ENCODE data around the gene CASD1. TPM values are rescaled to one million over a fixed set of nuclear protein-coding genes. Genes with fewer than 3 reads are reported as not detected.

The CASD1 gene
- total RNA-seq, 1 experiment from 2014 or later = 5.8 TPM

DNA sequence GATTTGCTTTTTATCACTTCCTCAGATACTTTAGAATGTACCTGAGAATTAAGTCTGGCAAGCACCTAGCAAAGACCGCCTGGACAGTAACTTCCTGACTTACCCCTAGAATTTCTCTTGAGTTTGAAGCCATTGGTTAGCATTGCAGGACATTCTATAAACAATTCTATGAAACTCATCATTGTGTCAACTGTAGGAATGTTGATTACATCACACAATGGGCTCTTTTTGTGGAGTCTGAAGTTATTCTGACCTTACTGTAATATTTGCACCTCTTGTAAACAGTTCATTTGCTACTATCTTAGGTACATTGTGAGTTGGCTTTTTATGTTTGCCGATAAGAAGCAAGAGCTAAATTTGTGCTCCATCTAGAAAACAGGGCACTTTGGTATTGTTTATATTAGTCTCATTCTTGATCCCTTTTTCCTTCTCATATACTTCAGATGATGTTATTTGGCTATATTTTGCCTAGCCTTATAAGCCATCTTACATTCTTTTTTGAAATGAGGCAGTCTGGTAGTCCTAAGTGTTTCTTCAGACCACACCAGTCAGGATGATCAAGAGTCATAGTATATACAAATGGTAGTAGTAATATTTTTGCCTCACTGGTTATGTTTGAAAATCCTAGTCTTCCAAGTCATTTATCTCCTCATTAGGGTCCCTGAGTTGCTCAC lies 52.4 kb downstream of the CASD1 start:
- CTCF ChIA-PET = no interaction called here
- POLR2A ChIA-PET = no interaction called here
- Histone ChIP-seq H3K27ac (ENCODE audit: low read depth, low read length) (no peak overlapping the region), H3K9me2 (ENCODE audit: insufficient read depth) (no peaks in the 10 kb centered on the region), H2AFZ (ENCODE audit: low read depth, low read length, poor library complexity, severe bottlenecking) (no peak overlapping the region), H3K27me3 (ENCODE audit: insufficient read depth, low read length) (no peaks in the 10 kb centered on the region), H3K9me3 (ENCODE audit: control insufficient read depth in 1 of 2, insufficient read depth in 1 of 2, low read depth in 1 of 2, low read length in 2 of 2) (no peaks in the 10 kb centered on the region), H3K4me2 (ENCODE audit: low read length) (no peak overlapping the region), H3K4me3 (replicated peaks in 1 of 2; ENCODE audit: low read depth in 1 of 2, low read length in 2 of 2) (no peak overlapping the region), H3K36me3 (ENCODE audit: control insufficient read depth in 1 of 2, insufficient read depth in 2 of 2, low read length in 2 of 2) (no peaks in the 10 kb centered on the region), H3K79me2 (ENCODE audit: insufficient read depth, low read length) (no peaks in the 10 kb centered on the region), H3K4me1 (ENCODE audit: control insufficient read depth in 1 of 2, insufficient read depth in 2 of 2, low read length in 2 of 2) (no peaks in the 10 kb centered on the region), H4K20me1 (ENCODE audit: insufficient read depth) (no peaks in the 10 kb centered on the region), H3K9ac (ENCODE audit: low read length) (no peak overlapping the region)
- no TSS peak for BruUV-seq (replicated peaks)
- RAD21 ChIA-PET (ENCODE audit: low non-redundant PET in 1 of 2, low total read pairs in 2 of 2, uncharacterized antibody in 2 of 2, unreplicated experiment in 2 of 2) = no interaction called here
- no peak for ATAC-seq
- intact Hi-C loops (cut with micrococcal nuclease) = no loop called here
- TF ChIP-seq, protein P1, sequence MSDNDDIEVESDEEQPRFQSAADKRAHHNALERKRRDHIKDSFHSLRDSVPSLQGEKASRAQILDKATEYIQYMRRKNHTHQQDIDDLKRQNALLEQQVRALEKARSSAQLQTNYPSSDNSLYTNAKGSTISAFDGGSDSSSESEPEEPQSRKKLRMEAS (IDR thresholded peaks at IDR 0.05) = no peak
- TF ChIP-seq, protein P2, sequence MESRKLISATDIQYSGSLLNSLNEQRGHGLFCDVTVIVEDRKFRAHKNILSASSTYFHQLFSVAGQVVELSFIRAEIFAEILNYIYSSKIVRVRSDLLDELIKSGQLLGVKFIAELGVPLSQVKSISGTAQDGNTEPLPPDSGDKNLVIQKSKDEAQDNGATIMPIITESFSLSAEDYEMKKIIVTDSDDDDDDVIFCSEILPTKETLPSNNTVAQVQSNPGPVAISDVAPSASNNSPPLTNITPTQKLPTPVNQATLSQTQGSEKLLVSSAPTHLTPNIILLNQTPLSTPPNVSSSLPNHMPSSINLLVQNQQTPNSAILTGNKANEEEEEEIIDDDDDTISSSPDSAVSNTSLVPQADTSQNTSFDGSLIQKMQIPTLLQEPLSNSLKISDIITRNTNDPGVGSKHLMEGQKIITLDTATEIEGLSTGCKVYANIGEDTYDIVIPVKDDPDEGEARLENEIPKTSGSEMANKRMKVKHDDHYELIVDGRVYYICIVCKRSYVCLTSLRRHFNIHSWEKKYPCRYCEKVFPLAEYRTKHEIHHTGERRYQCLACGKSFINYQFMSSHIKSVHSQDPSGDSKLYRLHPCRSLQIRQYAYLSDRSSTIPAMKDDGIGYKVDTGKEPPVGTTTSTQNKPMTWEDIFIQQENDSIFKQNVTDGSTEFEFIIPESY (IDR thresholded peaks at IDR 0.05; ENCODE audit: extremely low read depth, insufficient replicate concordance, low read length) = no peak
- no peak for TF ChIP-seq EZH2phosphoT487 (IDR thresholded peaks at IDR 0.05; ENCODE audit: borderline replicate concordance)
- TF ChIP-seq EZH2 (IDR thresholded peaks at IDR 0.05) = no peak
- TF ChIP-seq, protein P3, sequence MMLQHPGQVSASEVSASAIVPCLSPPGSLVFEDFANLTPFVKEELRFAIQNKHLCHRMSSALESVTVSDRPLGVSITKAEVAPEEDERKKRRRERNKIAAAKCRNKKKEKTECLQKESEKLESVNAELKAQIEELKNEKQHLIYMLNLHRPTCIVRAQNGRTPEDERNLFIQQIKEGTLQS (IDR thresholded peaks at IDR 0.05) = no peak
- TF ChIP-seq JUND (IDR thresholded peaks at IDR 0.05) = no peak
- TF ChIP-seq POLR2A (IDR thresholded peaks at IDR 0.05; ENCODE audit: borderline replicate concordance, extremely low read depth, insufficient read depth, insufficient read length) = no peak
- TF ChIP-seq FOSL1 (IDR thresholded peaks at IDR 0.05; ENCODE audit: low read depth) = no peak
- TF ChIP-seq SP1 (IDR thresholded peaks at IDR 0.05; ENCODE audit: low read depth) = no peak
- no peak for TF ChIP-seq RAD21 (IDR thresholded peaks at IDR 0.05; ENCODE audit: low read depth)
- no peak for TF ChIP-seq ZNF274 (IDR thresholded peaks at IDR 0.05; ENCODE audit: low read depth, low read length)
- no peak for TF ChIP-seq EGR1 (IDR thresholded peaks at IDR 0.05; ENCODE audit: low read depth)
- no peak for TF ChIP-seq ELF1 (IDR thresholded peaks at IDR 0.05; ENCODE audit: borderline replicate concordance, low read depth)
- no peak for TF ChIP-seq YY1 (IDR thresholded peaks at IDR 0.05; ENCODE audit: extremely low read depth, insufficient replicate concordance, low read depth, low read length)
- no peak for TF ChIP-seq TCF7L2 (IDR thresholded peaks at IDR 0.05; ENCODE audit: borderline replicate concordance, extremely low read depth, insufficient read depth, insufficient read length)
- TF ChIP-seq, protein P4, sequence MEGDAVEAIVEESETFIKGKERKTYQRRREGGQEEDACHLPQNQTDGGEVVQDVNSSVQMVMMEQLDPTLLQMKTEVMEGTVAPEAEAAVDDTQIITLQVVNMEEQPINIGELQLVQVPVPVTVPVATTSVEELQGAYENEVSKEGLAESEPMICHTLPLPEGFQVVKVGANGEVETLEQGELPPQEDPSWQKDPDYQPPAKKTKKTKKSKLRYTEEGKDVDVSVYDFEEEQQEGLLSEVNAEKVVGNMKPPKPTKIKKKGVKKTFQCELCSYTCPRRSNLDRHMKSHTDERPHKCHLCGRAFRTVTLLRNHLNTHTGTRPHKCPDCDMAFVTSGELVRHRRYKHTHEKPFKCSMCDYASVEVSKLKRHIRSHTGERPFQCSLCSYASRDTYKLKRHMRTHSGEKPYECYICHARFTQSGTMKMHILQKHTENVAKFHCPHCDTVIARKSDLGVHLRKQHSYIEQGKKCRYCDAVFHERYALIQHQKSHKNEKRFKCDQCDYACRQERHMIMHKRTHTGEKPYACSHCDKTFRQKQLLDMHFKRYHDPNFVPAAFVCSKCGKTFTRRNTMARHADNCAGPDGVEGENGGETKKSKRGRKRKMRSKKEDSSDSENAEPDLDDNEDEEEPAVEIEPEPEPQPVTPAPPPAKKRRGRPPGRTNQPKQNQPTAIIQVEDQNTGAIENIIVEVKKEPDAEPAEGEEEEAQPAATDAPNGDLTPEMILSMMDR (IDR thresholded peaks at IDR 0.05 in 2 of 3, conservative IDR thresholded peaks at IDR 0.05 in 1 of 3; ENCODE audit: borderline replicate concordance in 1 of 3, insufficient read depth in 1 of 3, low read depth in 2 of 3, low read length in 2 of 3) = no peak
- TF ChIP-seq CEBPB (IDR thresholded peaks at IDR 0.05; ENCODE audit: low read depth) = no peak
- TF ChIP-seq, protein P5, sequence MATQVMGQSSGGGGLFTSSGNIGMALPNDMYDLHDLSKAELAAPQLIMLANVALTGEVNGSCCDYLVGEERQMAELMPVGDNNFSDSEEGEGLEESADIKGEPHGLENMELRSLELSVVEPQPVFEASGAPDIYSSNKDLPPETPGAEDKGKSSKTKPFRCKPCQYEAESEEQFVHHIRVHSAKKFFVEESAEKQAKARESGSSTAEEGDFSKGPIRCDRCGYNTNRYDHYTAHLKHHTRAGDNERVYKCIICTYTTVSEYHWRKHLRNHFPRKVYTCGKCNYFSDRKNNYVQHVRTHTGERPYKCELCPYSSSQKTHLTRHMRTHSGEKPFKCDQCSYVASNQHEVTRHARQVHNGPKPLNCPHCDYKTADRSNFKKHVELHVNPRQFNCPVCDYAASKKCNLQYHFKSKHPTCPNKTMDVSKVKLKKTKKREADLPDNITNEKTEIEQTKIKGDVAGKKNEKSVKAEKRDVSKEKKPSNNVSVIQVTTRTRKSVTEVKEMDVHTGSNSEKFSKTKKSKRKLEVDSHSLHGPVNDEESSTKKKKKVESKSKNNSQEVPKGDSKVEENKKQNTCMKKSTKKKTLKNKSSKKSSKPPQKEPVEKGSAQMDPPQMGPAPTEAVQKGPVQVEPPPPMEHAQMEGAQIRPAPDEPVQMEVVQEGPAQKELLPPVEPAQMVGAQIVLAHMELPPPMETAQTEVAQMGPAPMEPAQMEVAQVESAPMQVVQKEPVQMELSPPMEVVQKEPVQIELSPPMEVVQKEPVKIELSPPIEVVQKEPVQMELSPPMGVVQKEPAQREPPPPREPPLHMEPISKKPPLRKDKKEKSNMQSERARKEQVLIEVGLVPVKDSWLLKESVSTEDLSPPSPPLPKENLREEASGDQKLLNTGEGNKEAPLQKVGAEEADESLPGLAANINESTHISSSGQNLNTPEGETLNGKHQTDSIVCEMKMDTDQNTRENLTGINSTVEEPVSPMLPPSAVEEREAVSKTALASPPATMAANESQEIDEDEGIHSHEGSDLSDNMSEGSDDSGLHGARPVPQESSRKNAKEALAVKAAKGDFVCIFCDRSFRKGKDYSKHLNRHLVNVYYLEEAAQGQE (IDR thresholded peaks at IDR 0.05; ENCODE audit: low read depth) = no peak
- no peak for DNase-seq (ENCODE audit: low read depth, low spot score)
